Loucy (cell line): ENCODE results near the gene N4BP2L1.

Experiments used
- CTCF ChIP-seq: fragments of 200-600 bp; sonication (generic); conservative IDR thresholded peaks from 2 replicates; pipeline ENCODE4 v1.5.1; 2014; ENCODE audit warnings: mild to moderate bottlenecking, antibody characterized with exemption, low read length
- EZH2phosphoT487 ChIP-seq: fragments of 200-600 bp; IDR thresholded peaks from 2 replicates; pipeline ENCODE4 v1.6.1; 2018; ENCODE audit warnings: antibody characterized with exemption, mild to moderate bottlenecking, moderate library complexity, borderline replicate concordance

- TF ChIP-seq CTCF (no peak), EZH2phosphoT487 (no peak)
Observed at GRCh38 chr13:32425158-32425557, 2.8 kb downstream of the N4BP2L1 start.
